CD14-positive monocyte (primary cell): ENCODE data around the gene KLHDC9. TPM values are rescaled to one million over a fixed set of nuclear protein-coding genes. Genes with fewer than 3 reads are reported as not detected.

ENCODE experiments used
- DNase-seq, 3 donors: peaks; one replicate each; pipeline ENCODE4 v3.0.0-alpha.2; 2011 to 2022
- H2AFZ ChIP-seq: 2 replicates; pipeline ENCODE4 v1.6.0; 2012; ENCODE audit warnings: mild to moderate bottlenecking, low read depth, low read length, inconsistent platforms; ENCODE audit not compliant: insufficient read depth, poor library complexity, severe bottlenecking
- H3K27ac ChIP-seq, 2 donors: 1 replicate in 1 of 2; 2 replicates in 1 of 2; pipeline ENCODE4 v1.5.1; 2012 to 2013; ENCODE audit warnings: low read length in 2 of 2, control low read depth in 1 of 2, inconsistent platforms in 1 of 2, low read depth in 1 of 2, mild to moderate bottlenecking in 1 of 2
- H3K27me3 ChIP-seq, 2 donors: one replicate each; pipeline versions ENCODE4 v1.6.0 to v1.6.1; 2011 to 2013; ENCODE audit warnings: low read length in 2 of 2; ENCODE audit not compliant: control insufficient read depth in 2 of 2, insufficient read depth in 2 of 2
- H3K36me3 ChIP-seq, 2 donors: replicated peaks in 1 of 2; 1 replicate in 1 of 2; 2 replicates in 1 of 2; pipeline versions ENCODE4 v1.5.1 to v1.6.1; 2012 to 2013; ENCODE audit warnings: low read length in 2 of 2, control low read depth in 1 of 2, inconsistent platforms in 1 of 2, mild to moderate bottlenecking in 1 of 2; ENCODE audit not compliant: insufficient read depth in 2 of 2, control insufficient read depth in 1 of 2
- H3K4me1 ChIP-seq, 2 donors: 1 replicate in 1 of 2; 2 replicates in 1 of 2; pipeline versions ENCODE4 v1.5.1 to v1.6.1; 2012 to 2013; ENCODE audit warnings: low read length in 2 of 2, control low read depth in 1 of 2, inconsistent platforms in 1 of 2, mild to moderate bottlenecking in 1 of 2, moderate library complexity in 1 of 2; ENCODE audit not compliant: insufficient read depth in 2 of 2, control insufficient read depth in 1 of 2
- H3K4me2 ChIP-seq: replicated peaks from 2 replicates; pipeline ENCODE3; 2012; ENCODE audit warnings: low read length, moderate library complexity, mild to moderate bottlenecking; ENCODE audit not compliant: poor library complexity, severe bottlenecking; ENCODE audit errors: extremely low read depth
- H3K4me3 ChIP-seq, 3 experiments: fragments of 200-600 bp in 1 of 3; sonication (generic) in 1 of 3; replicated peaks in 1 of 3; 1 replicate in 2 of 3; 2 replicates in 1 of 3; pipeline ENCODE4 v1.5.1; 2011 to 2013; ENCODE audit warnings: low read length in 3 of 3, mild to moderate bottlenecking in 3 of 3, control low read depth in 2 of 3, low read depth in 2 of 3, inconsistent platforms in 1 of 3, moderate library complexity in 1 of 3
- H3K79me2 ChIP-seq: 2 replicates; pipeline ENCODE4 v1.6.0; 2012; ENCODE audit warnings: mild to moderate bottlenecking, control low read depth, inconsistent platforms, low read length, moderate library complexity; ENCODE audit not compliant: insufficient read depth
- H3K9ac ChIP-seq: 2 replicates; pipeline ENCODE4 v1.6.0; 2017; ENCODE audit warnings: low read length, mild to moderate bottlenecking; ENCODE audit not compliant: insufficient read depth, poor library complexity, severe bottlenecking
- H3K9me3 ChIP-seq, 2 donors: replicated peaks in 1 of 2; 1 replicate in 1 of 2; 2 replicates in 1 of 2; pipeline versions ENCODE4 v1.5.1 to v1.6.1; 2012 to 2013; ENCODE audit warnings: low read length in 2 of 2, control low read depth in 1 of 2; ENCODE audit not compliant: control insufficient read depth in 1 of 2, insufficient read depth in 1 of 2
- H4K20me1 ChIP-seq: 2 replicates; pipeline ENCODE4 v1.6.0; 2012; ENCODE audit warnings: mild to moderate bottlenecking, low read length, control low read depth, moderate library complexity; ENCODE audit not compliant: insufficient read depth
- H3K27ac Mint-ChIP-seq, 7 donors: one replicate each; pipeline ENCODE4 v1.8.0; 2020; ENCODE audit warnings: mild to moderate bottlenecking in 7 of 7, mixed read lengths in 7 of 7, moderate library complexity in 6 of 7, inconsistent platforms in 2 of 7
- H3K27me3 Mint-ChIP-seq, 3 donors: one replicate each; pipeline ENCODE4 v1.8.0; 2021 to 2022; ENCODE audit warnings: low read depth in 3 of 3, mild to moderate bottlenecking in 3 of 3, mixed read lengths in 3 of 3, moderate library complexity in 3 of 3, inconsistent platforms in 1 of 3
- H3K36me3 Mint-ChIP-seq, 2 donors: one replicate each; pipeline ENCODE4 v1.8.0; 2020; ENCODE audit warnings: mixed read lengths in 2 of 2, inconsistent platforms in 1 of 2, mild to moderate bottlenecking in 1 of 2
- H3K4me1 Mint-ChIP-seq: one replicate; pipeline ENCODE4 v1.8.0; 2020; ENCODE audit warnings: mild to moderate bottlenecking, mixed read lengths
- H3K4me3 Mint-ChIP-seq, 2 donors: one replicate each; pipeline ENCODE4 v1.8.0; 2020; ENCODE audit warnings: mild to moderate bottlenecking in 2 of 2, mixed read lengths in 2 of 2, moderate library complexity in 1 of 2
- H3K9me3 Mint-ChIP-seq, 7 donors: one replicate each; pipeline ENCODE4 v1.8.0; 2020 to 2022; ENCODE audit warnings: mixed read lengths in 7 of 7, mild to moderate bottlenecking in 6 of 7, moderate library complexity in 6 of 7, inconsistent platforms in 2 of 7
- WGBS: methylation state at CpG from one replicate; pipeline ENCODE4 v1.1.5; 2013; ENCODE audit warnings: missing lambda C conversion rate; ENCODE audit not compliant: insufficient coverage; 5-methylcytosine and 5-hydroxymethylcytosine counted together
- intact Hi-C, 2 donors: fragments of 100-400 bp; cut with micrococcal nuclease; formaldehyde crosslinking; loops; one replicate each; pipeline versions ENCODE4 v1.15.0 to v1.15.1; 2023
- polyA plus RNA-seq, 3 donors: library from polyadenylated mRNA; depleted of rRNA in 1 of 3; unstranded in 2 of 3; stranded (reverse) in 1 of 3; fragments of 300-500 nt in 2 of 3; fragments of >200 nt in 1 of 3; fragmentation: Illumina TruSeq in 2 of 3; gene quantifications; 1 replicate in 2 of 3; 2 replicates in 1 of 3; pipeline ENCODE4 v1.2.3, GENCODE V29; 2012 to 2021
- TF ChIP-seq, protein P1 (sequence below): fragments of 200-600 bp; IDR thresholded peaks from one replicate; pipeline ENCODE4 v1.8.0; 2022; ENCODE audit warnings: antibody characterized with exemption, mild to moderate bottlenecking

Gene KLHDC9
- polyA plus RNA-seq, 3 donors: 0.08 TPM; not detected in 2

DNA sequence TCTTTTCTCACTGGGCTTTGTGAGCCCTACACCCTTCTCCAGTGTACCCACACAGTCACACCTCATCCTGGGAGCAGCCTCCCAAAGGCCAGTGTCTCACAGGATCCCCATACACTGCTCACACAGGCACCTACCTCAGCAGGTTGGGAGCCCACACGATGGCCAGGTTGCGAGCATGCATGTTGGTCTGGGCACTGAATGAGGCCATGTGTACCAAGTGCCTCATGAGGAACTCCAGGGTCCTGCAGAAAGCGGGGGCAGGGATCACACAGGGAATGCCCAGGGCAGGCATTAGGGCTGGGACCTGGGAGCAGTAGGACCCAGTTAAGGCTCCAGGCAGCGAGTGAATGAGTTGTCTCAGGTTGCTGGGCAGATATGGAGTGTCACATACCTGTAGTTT, 43.9 kb upstream of the KLHDC9 start:
- Histone ChIP-seq H3K9me3 (no peaks in the 10 kb centered on the region), H3K9ac (no peak overlapping the region), H3K27ac (peak overlapping the region in 1 of 2 donors; percentile 24), H3K79me2 (peaks cover 92% of the 10 kb centered on the region), H4K20me1 (peaks cover 96% of the 10 kb centered on the region), H3K27me3 (no peaks in the 10 kb centered on the region), H2AFZ (no peak overlapping the region), H3K4me2 (no peak overlapping the region), H3K4me1 (peaks cover 8 to 24% of the 10 kb centered on the region in 2 donors), H3K4me3 (no peak overlapping the region), H3K36me3 (peaks cover 81 to 94% of the 10 kb centered on the region in 2 donors)
- Mint-ChIP-seq H3K4me3 (no peak overlapping the region), H3K9me3 (no peaks in the 10 kb centered on the region), H3K27me3 (no peaks in the 10 kb centered on the region), H3K4me1 (peaks cover 26% of the 10 kb centered on the region), H3K36me3 (peaks cover 80 to 97% of the 10 kb centered on the region in 2 donors), H3K27ac (peak overlapping the region in 3 of 7 donors; percentile 41 to 54 (median 52))
- TF ChIP-seq, protein P1, sequence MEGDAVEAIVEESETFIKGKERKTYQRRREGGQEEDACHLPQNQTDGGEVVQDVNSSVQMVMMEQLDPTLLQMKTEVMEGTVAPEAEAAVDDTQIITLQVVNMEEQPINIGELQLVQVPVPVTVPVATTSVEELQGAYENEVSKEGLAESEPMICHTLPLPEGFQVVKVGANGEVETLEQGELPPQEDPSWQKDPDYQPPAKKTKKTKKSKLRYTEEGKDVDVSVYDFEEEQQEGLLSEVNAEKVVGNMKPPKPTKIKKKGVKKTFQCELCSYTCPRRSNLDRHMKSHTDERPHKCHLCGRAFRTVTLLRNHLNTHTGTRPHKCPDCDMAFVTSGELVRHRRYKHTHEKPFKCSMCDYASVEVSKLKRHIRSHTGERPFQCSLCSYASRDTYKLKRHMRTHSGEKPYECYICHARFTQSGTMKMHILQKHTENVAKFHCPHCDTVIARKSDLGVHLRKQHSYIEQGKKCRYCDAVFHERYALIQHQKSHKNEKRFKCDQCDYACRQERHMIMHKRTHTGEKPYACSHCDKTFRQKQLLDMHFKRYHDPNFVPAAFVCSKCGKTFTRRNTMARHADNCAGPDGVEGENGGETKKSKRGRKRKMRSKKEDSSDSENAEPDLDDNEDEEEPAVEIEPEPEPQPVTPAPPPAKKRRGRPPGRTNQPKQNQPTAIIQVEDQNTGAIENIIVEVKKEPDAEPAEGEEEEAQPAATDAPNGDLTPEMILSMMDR: no peak
- 98% methylated on average over 4 of the region's 4 CpGs for WGBS
- no peak for DNase-seq
- intact Hi-C loops: loop anchor here in 1 of 2 donors (10.0 kb wide), 1 partner anchor 59 kb away; no protein-coding TSS in a partner anchor

DNA sequence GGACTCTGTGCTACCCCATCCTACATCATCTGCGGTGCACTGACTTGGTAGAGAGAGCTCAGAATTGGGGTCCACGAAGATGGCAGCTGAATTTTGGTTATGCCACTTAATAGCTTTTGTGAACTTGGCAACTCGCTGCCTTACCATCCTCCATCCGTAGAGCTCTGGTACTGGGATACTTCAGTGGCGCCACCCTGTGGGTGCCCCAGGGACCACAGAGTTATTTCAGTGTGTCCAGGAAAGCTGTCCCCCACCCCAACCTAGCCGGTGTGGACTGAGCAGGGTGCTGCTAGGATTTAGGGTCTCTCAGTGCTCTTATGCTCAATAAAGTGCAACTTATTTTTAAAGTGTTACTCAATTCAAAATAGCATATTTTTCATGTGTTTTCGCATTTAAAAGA, 43.4 kb upstream of the KLHDC9 start:
- Histone ChIP-seq H3K27ac (peak overlapping the region in 1 of 2 donors; percentile 24), H4K20me1 (peaks cover 96% of the 10 kb centered on the region), H3K4me1 (peaks cover 2 to 18% of the 10 kb centered on the region in 2 donors), H3K79me2 (peaks cover 92% of the 10 kb centered on the region), H3K4me3 (no peak overlapping the region), H3K27me3 (no peaks in the 10 kb centered on the region), H3K4me2 (no peak overlapping the region), H3K9ac (no peak overlapping the region), H3K36me3 (peaks cover 81 to 94% of the 10 kb centered on the region in 2 donors), H2AFZ (no peak overlapping the region), H3K9me3 (no peaks in the 10 kb centered on the region)
- Mint-ChIP-seq H3K36me3 (peaks cover 80 to 97% of the 10 kb centered on the region in 2 donors), H3K27ac (peak overlapping the region in 2 of 7 donors; percentile 22 to 52), H3K4me1 (peaks cover 26% of the 10 kb centered on the region), H3K4me3 (no peak overlapping the region), H3K27me3 (no peaks in the 10 kb centered on the region), H3K9me3 (no peaks in the 10 kb centered on the region)
- intact Hi-C loops: loop anchor here in 1 of 2 donors (10.0 kb wide), 1 partner anchor 60 kb away; no protein-coding TSS in a partner anchor
- WGBS: 75% methylated on average over 2 of the region's 7 CpGs
- TF ChIP-seq, protein P1: peak; percentile 52
- peak in 1 of 3 donors; percentile 43 for DNase-seq
